Mesenchymal stem cell (in vitro differentiated cells and primary cell): ENCODE measurements around the gene TEAD2.

Experiments used
- DNase-seq: peaks from one replicate; pipeline ENCODE4 v3.0.0-alpha.2; 2013
- H2AFZ ChIP-seq: one replicate; pipeline ENCODE4 v1.6.1; 2013; ENCODE audit warnings: low read depth, mild to moderate bottlenecking, control low read depth, inconsistent platforms, low read length, moderate library complexity
- H2AK5ac ChIP-seq: 2 replicates; pipeline ENCODE4 v1.6.1; 2013; ENCODE audit warnings: low read length, moderate library complexity, mild to moderate bottlenecking, inconsistent platforms; ENCODE audit not compliant: severe bottlenecking
- H2BK120ac ChIP-seq: one replicate; pipeline ENCODE4 v1.6.1; 2013; ENCODE audit warnings: low read depth, mild to moderate bottlenecking, inconsistent platforms, low read length, moderate library complexity
- H2BK12ac ChIP-seq, 2 experiments: one replicate each; pipeline ENCODE4 v1.6.1; 2013; ENCODE audit warnings: inconsistent platforms in 2 of 2, low read length in 2 of 2, mild to moderate bottlenecking in 2 of 2, moderate library complexity in 2 of 2, control low read depth in 1 of 2
- H2BK15ac ChIP-seq: one replicate; pipeline ENCODE4 v1.6.1; 2013; ENCODE audit warnings: mild to moderate bottlenecking, low read depth, inconsistent platforms; ENCODE audit not compliant: poor library complexity, severe bottlenecking
- H2BK5ac ChIP-seq: 2 replicates; pipeline ENCODE4 v1.6.1; 2013; ENCODE audit warnings: low read depth, mild to moderate bottlenecking, low read length, control low read depth, inconsistent platforms; ENCODE audit not compliant: poor library complexity, severe bottlenecking
- H3K14ac ChIP-seq, 2 experiments: one replicate each; pipeline ENCODE4 v1.6.1; 2013; ENCODE audit warnings: inconsistent platforms in 2 of 2, low read length in 2 of 2, control low read depth in 1 of 2, mild to moderate bottlenecking in 1 of 2, moderate library complexity in 1 of 2
- H3K18ac ChIP-seq, 2 experiments: one replicate each; pipeline ENCODE4 v1.6.1; 2013; ENCODE audit warnings: inconsistent platforms in 2 of 2, low read length in 2 of 2, control low read depth in 1 of 2, low read depth in 1 of 2, mild to moderate bottlenecking in 1 of 2
- H3K23ac ChIP-seq, 2 experiments: one replicate each; pipeline ENCODE4 v1.6.1; 2013; ENCODE audit warnings: inconsistent platforms in 2 of 2, low read length in 2 of 2, mild to moderate bottlenecking in 2 of 2, moderate library complexity in 2 of 2, control low read depth in 1 of 2
- H3K27ac ChIP-seq: 2 replicates; pipeline ENCODE4 v1.5.1; 2013; ENCODE audit warnings: mild to moderate bottlenecking, moderate library complexity, low read length, control low read depth, inconsistent platforms; ENCODE audit not compliant: poor library complexity, severe bottlenecking
- H3K27me3 ChIP-seq, 2 experiments: 2 replicates each; pipeline versions ENCODE4 v1.6.1 to v1.7.0; 2013; ENCODE audit warnings: low read length in 2 of 2, mild to moderate bottlenecking in 2 of 2, moderate library complexity in 2 of 2, control low read depth in 1 of 2, inconsistent platforms in 1 of 2; ENCODE audit not compliant: control insufficient read depth in 1 of 2, insufficient read depth in 1 of 2
- H3K36me3 ChIP-seq, 2 experiments: 2 replicates each; pipeline versions ENCODE4 v1.6.1 to v1.7.0; 2013; ENCODE audit warnings: low read length in 2 of 2, control low read depth in 1 of 2, inconsistent platforms in 1 of 2, low read depth in 1 of 2, mild to moderate bottlenecking in 1 of 2; ENCODE audit not compliant: insufficient read depth in 2 of 2, control insufficient read depth in 1 of 2
- H3K4ac ChIP-seq, 2 experiments: one replicate each; pipeline ENCODE4 v1.6.1; 2013; ENCODE audit warnings: inconsistent platforms in 2 of 2, low read length in 2 of 2, mild to moderate bottlenecking in 2 of 2, moderate library complexity in 2 of 2, control low read depth in 1 of 2, low read depth in 1 of 2
- H3K4me1 ChIP-seq: 2 replicates; pipeline ENCODE4 v1.6.1; 2013; ENCODE audit warnings: low read depth, low read length, control low read depth; ENCODE audit not compliant: control insufficient read depth, insufficient read depth
- H3K4me2 ChIP-seq: 2 replicates; pipeline ENCODE4 v1.6.1; 2013; ENCODE audit warnings: low read length, mild to moderate bottlenecking, inconsistent platforms; ENCODE audit not compliant: poor library complexity, severe bottlenecking
- H3K4me3 ChIP-seq, 2 experiments: 2 replicates each; pipeline versions ENCODE4 v1.5.1 to v1.7.0; 2013; ENCODE audit warnings: low read length in 2 of 2, mild to moderate bottlenecking in 2 of 2, control low read depth in 1 of 2, low read depth in 1 of 2; ENCODE audit not compliant: insufficient read depth in 1 of 2
- H3K79me1 ChIP-seq: replicated peaks from 2 replicates; pipeline ENCODE4 v1.6.1; 2013; ENCODE audit warnings: mild to moderate bottlenecking, control low read depth, low read length, inconsistent platforms; ENCODE audit not compliant: poor library complexity, severe bottlenecking
- H3K9ac ChIP-seq: 2 replicates; pipeline ENCODE4 v1.7.0; 2013; ENCODE audit warnings: mild to moderate bottlenecking, low read length, moderate library complexity
- H3K9me3 ChIP-seq: 2 replicates; pipeline ENCODE4 v1.7.0; 2013; ENCODE audit warnings: mild to moderate bottlenecking, low read length; ENCODE audit not compliant: control insufficient read depth
- H4K8ac ChIP-seq: one replicate; pipeline ENCODE4 v1.6.1; 2013; ENCODE audit warnings: inconsistent platforms, mild to moderate bottlenecking, low read length, moderate library complexity
- H4K91ac ChIP-seq: one replicate; pipeline ENCODE4 v1.6.1; 2013; ENCODE audit warnings: mild to moderate bottlenecking, low read length, inconsistent platforms
- WGBS: methylation state at CpG from one replicate; pipeline ENCODE4 v1.1.7; 2013; ENCODE audit warnings: mixed read lengths; 5-methylcytosine and 5-hydroxymethylcytosine counted together

The TEAD2 gene

GRCh38 chr19:49340865-49341718 lies 21.1 kb downstream of the TEAD2 start:
- no peak for DNase-seq
- Histone ChIP-seq H3K23ac (peak overlapping the region in 1 of 2 experiments; percentile 6), H3K9ac (no peak overlapping the region), H3K27me3 (peaks cover 0 to 13% of the 10 kb centered on the region in 2 experiments), H3K9me3 (no peaks in the 10 kb centered on the region), H4K8ac (no peak overlapping the region), H3K36me3 (peaks cover 28 to 90% of the 10 kb centered on the region in 2 experiments), H3K4me1 (peaks cover 1% of the 10 kb centered on the region), H3K18ac (no peak overlapping the region), H3K4me2 (no peak overlapping the region), H2BK120ac (no peak overlapping the region), H3K4me3 (no peak overlapping the region), H2BK12ac (no peak overlapping the region), H2BK15ac (no peak overlapping the region), H2BK5ac (no peak overlapping the region), H3K27ac (no peak overlapping the region), H3K79me1 (peaks cover 43% of the 10 kb centered on the region), H2AK5ac (no peak overlapping the region), H3K4ac (no peak overlapping the region), H3K14ac (no peak overlapping the region), H4K91ac (no peak overlapping the region), H2AFZ (no peak overlapping the region)
- 97% methylated on average over 10 of the region's 11 CpGs for WGBS

- H3K4me3 ChIP-seq: peak overlapping the region in 1 of 2 experiments; percentile 65
- peaks cover 25 to 91% of the 10 kb centered on the region in 2 experiments for H3K36me3 ChIP-seq
- H2BK12ac ChIP-seq: no peak overlapping the region
- H2BK120ac ChIP-seq: no peak overlapping the region
- H3K27me3 ChIP-seq: peaks cover 0 to 13% of the 10 kb centered on the region in 2 experiments
- H2AFZ ChIP-seq: no peak overlapping the region
- H2AK5ac ChIP-seq: no peak overlapping the region
- no peak overlapping the region for H3K27ac ChIP-seq
- H3K79me1 ChIP-seq: peaks cover 40% of the 10 kb centered on the region
- no peak overlapping the region for H3K4ac ChIP-seq
- H2BK15ac ChIP-seq: no peak overlapping the region
- no peak overlapping the region for H3K4me2 ChIP-seq
- WGBS: 49% methylated on average over 34 of the region's 36 CpGs
- no peak overlapping the region for H3K9ac ChIP-seq
- no peak overlapping the region for H4K8ac ChIP-seq
- H3K4me1 ChIP-seq: peaks cover 1% of the 10 kb centered on the region
- no peak overlapping the region for H2BK5ac ChIP-seq
- no peak overlapping the region for H3K23ac ChIP-seq
- no peak overlapping the region for H4K91ac ChIP-seq
- no peak overlapping the region for H3K18ac ChIP-seq
- no peak overlapping the region for H3K14ac ChIP-seq
- H3K9me3 ChIP-seq: no peaks in the 10 kb centered on the region
- DNase-seq: no peak
These were observed 21.9 kb downstream of the TEAD2 start for GRCh38 chr19:49340069-49340864.

- peak overlapping the region in 1 of 2 experiments; percentile 65 for H3K4me3 ChIP-seq
- no peak overlapping the region for H2AFZ ChIP-seq
- H3K9me3 ChIP-seq: no peaks in the 10 kb centered on the region
- no peak overlapping the region for H3K23ac ChIP-seq
- no peak overlapping the region for H2BK120ac ChIP-seq
- H3K27me3 ChIP-seq: peaks cover 0 to 13% of the 10 kb centered on the region in 2 experiments
- no peak overlapping the region for H2BK12ac ChIP-seq
- H3K4me1 ChIP-seq: peaks cover 1% of the 10 kb centered on the region
- H3K14ac ChIP-seq: no peak overlapping the region
- no peak overlapping the region for H3K9ac ChIP-seq
- H4K8ac ChIP-seq: peak overlapping the region; percentile 8
- H3K27ac ChIP-seq: no peak overlapping the region
- no peak overlapping the region for H2AK5ac ChIP-seq
- H3K79me1 ChIP-seq: peaks cover 34% of the 10 kb centered on the region
- H2BK5ac ChIP-seq: no peak overlapping the region
- H2BK15ac ChIP-seq: no peak overlapping the region
- peak; percentile 70 for DNase-seq
- peak overlapping the region in 1 of 2 experiments; percentile 34 for H3K18ac ChIP-seq
- WGBS: 29% methylated on average over 43 of the region's 47 CpGs
- H3K36me3 ChIP-seq: peaks cover 19 to 87% of the 10 kb centered on the region in 2 experiments
- peak overlapping the region; percentile 47 for H4K91ac ChIP-seq
- H3K4ac ChIP-seq: peak overlapping the region in 1 of 2 experiments; percentile 21
- no peak overlapping the region for H3K4me2 ChIP-seq
These were observed 22.7 kb downstream of the TEAD2 start for GRCh38 chr19:49339301-49340068.
